ENCODE data around the gene IL17RE.

IL17RE gene

GRCh38 chr3:9912294-9912935 is 9.8 kb downstream of the IL17RE start:
- peaks cover 13% of the 10 kb centered on the region for H3K4me1 ChIP-seq (ENCODE audit: control insufficient read depth, low read depth, low read length)
- no peak overlapping the region for H3K9ac ChIP-seq (ENCODE audit: low read length)
- H3K27ac ChIP-seq (ENCODE audit: low read length), result no peak overlapping the region
- peaks cover 16% of the 10 kb centered on the region for H3K27me3 ChIP-seq (ENCODE audit: control insufficient read depth, insufficient read depth, low read length)
- H3K4me3 ChIP-seq (ENCODE audit: low read length), result no peak overlapping the region
- H3K36me3 ChIP-seq (ENCODE audit: control insufficient read depth, low read depth, low read length), result no peaks in the 10 kb centered on the region
- no peaks in the 10 kb centered on the region for H3K9me3 ChIP-seq (ENCODE audit: control insufficient read depth, low read depth, low read length)

- peaks cover 16% of the 10 kb centered on the region for H3K27me3 ChIP-seq (ENCODE audit: control insufficient read depth, insufficient read depth, low read length)
- H3K27ac ChIP-seq (ENCODE audit: low read length), result no peak overlapping the region
- H3K9ac ChIP-seq (ENCODE audit: low read length), result no peak overlapping the region
- peaks cover 15% of the 10 kb centered on the region for H3K4me1 ChIP-seq (ENCODE audit: control insufficient read depth, low read depth, low read length)
- no peaks in the 10 kb centered on the region for H3K9me3 ChIP-seq (ENCODE audit: control insufficient read depth, low read depth, low read length)
- H3K36me3 ChIP-seq (ENCODE audit: control insufficient read depth, low read depth, low read length), result no peaks in the 10 kb centered on the region
- H3K4me3 ChIP-seq (ENCODE audit: low read length), result no peak overlapping the region
Measured at GRCh38 chr3:9913601-9914000, 11.0 kb downstream of the IL17RE start.

GRCh38 chr3:9914011-9914410 is 11.4 kb downstream of the IL17RE start:
- Histone ChIP-seq H3K27me3 (ENCODE audit: control insufficient read depth, insufficient read depth, low read length) (peaks cover 16% of the 10 kb centered on the region), H3K4me1 (ENCODE audit: control insufficient read depth, low read depth, low read length) (peaks cover 15% of the 10 kb centered on the region), H3K9me3 (ENCODE audit: control insufficient read depth, low read depth, low read length) (no peaks in the 10 kb centered on the region)

GRCh38 chr3:9914559-9915253 is 12.1 kb downstream of the IL17RE start:
- Histone ChIP-seq H3K27me3 (ENCODE audit: control insufficient read depth, insufficient read depth, low read length) (peaks cover 16% of the 10 kb centered on the region), H3K9me3 (ENCODE audit: control insufficient read depth, low read depth, low read length) (no peaks in the 10 kb centered on the region), H3K27ac (ENCODE audit: low read length) (no peak overlapping the region), H3K4me3 (ENCODE audit: low read length) (peak overlapping the region; percentile 65), H3K9ac (ENCODE audit: low read length) (no peak overlapping the region), H3K36me3 (ENCODE audit: control insufficient read depth, low read depth, low read length) (no peaks in the 10 kb centered on the region), H3K4me1 (ENCODE audit: control insufficient read depth, low read depth, low read length) (peaks cover 15% of the 10 kb centered on the region)

More at GRCh38 chr3:9914011-9914410, 11.4 kb downstream of the IL17RE start:
- H3K36me3 ChIP-seq (ENCODE audit: control insufficient read depth, low read depth, low read length), result no peaks in the 10 kb centered on the region
- no peak overlapping the region for H3K27ac ChIP-seq (ENCODE audit: low read length)
- H3K9ac ChIP-seq (ENCODE audit: low read length), result no peak overlapping the region
- no peak overlapping the region for H3K4me3 ChIP-seq (ENCODE audit: low read length)

GRCh38 chr3:9915254-9916141 is 12.8 kb downstream of the IL17RE start:
- Histone ChIP-seq H3K4me3 (ENCODE audit: low read length) (peak overlapping the region; percentile 65), H3K36me3 (ENCODE audit: control insufficient read depth, low read depth, low read length) (no peaks in the 10 kb centered on the region), H3K27me3 (ENCODE audit: control insufficient read depth, insufficient read depth, low read length) (peaks cover 16% of the 10 kb centered on the region), H3K9ac (ENCODE audit: low read length) (peak overlapping the region; percentile 48), H3K27ac (ENCODE audit: low read length) (no peak overlapping the region), H3K9me3 (ENCODE audit: control insufficient read depth, low read depth, low read length) (no peaks in the 10 kb centered on the region), H3K4me1 (ENCODE audit: control insufficient read depth, low read depth, low read length) (peaks cover 15% of the 10 kb centered on the region)

- Histone ChIP-seq H3K27ac (ENCODE audit: low read length) (no peak overlapping the region), H3K4me3 (ENCODE audit: low read length) (peak overlapping the region; percentile 21), H3K9ac (ENCODE audit: low read length) (no peak overlapping the region), H3K9me3 (ENCODE audit: control insufficient read depth, low read depth, low read length) (no peaks in the 10 kb centered on the region), H3K4me1 (ENCODE audit: control insufficient read depth, low read depth, low read length) (peaks cover 15% of the 10 kb centered on the region), H3K27me3 (ENCODE audit: control insufficient read depth, insufficient read depth, low read length) (peaks cover 16% of the 10 kb centered on the region), H3K36me3 (ENCODE audit: control insufficient read depth, low read depth, low read length) (no peaks in the 10 kb centered on the region)
Measured at GRCh38 chr3:9916346-9916733, 13.7 kb downstream of the IL17RE start.

GRCh38 chr3:9916734-9917680 is 14.4 kb downstream of the IL17RE start, which contains the start of gene IL17RC:
TSS of gene IL17RC (plus strand) at chr3:9917098. CDS start at chr3:9917316, 218 bp downstream.
- H3K9me3 ChIP-seq (ENCODE audit: control insufficient read depth, low read depth, low read length), result no peaks in the 10 kb centered on the region
- H3K27ac ChIP-seq (ENCODE audit: low read length), result no peak within 1 kb of the TSS
- H3K36me3 ChIP-seq (ENCODE audit: control insufficient read depth, low read depth, low read length), result no peaks in the 10 kb centered on the region
- peaks cover 16% of the 10 kb centered on the region for H3K27me3 ChIP-seq (ENCODE audit: control insufficient read depth, insufficient read depth, low read length)
- H3K9ac ChIP-seq (ENCODE audit: low read length), result peak within 1 kb of the TSS; percentile 48
- H3K4me1 ChIP-seq (ENCODE audit: control insufficient read depth, low read depth, low read length), result peaks cover 15% of the 10 kb centered on the region
- peak within 1 kb of the TSS; percentile 65 for H3K4me3 ChIP-seq (ENCODE audit: low read length)

GRCh38 chr3:9917820-9918219 is 15.2 kb downstream of the IL17RE start:
- Histone ChIP-seq H3K27ac (ENCODE audit: low read length) (no peak overlapping the region), H3K9me3 (ENCODE audit: control insufficient read depth, low read depth, low read length) (no peaks in the 10 kb centered on the region), H3K9ac (ENCODE audit: low read length) (no peak overlapping the region), H3K36me3 (ENCODE audit: control insufficient read depth, low read depth, low read length) (no peaks in the 10 kb centered on the region), H3K27me3 (ENCODE audit: control insufficient read depth, insufficient read depth, low read length) (peaks cover 16% of the 10 kb centered on the region), H3K4me3 (ENCODE audit: low read length) (no peak overlapping the region), H3K4me1 (ENCODE audit: control insufficient read depth, low read depth, low read length) (peaks cover 15% of the 10 kb centered on the region)

GRCh38 chr3:9918261-9919038 is 15.8 kb downstream of the IL17RE start:
- Histone ChIP-seq H3K27me3 (ENCODE audit: control insufficient read depth, insufficient read depth, low read length) (peaks cover 16% of the 10 kb centered on the region), H3K27ac (ENCODE audit: low read length) (no peak overlapping the region), H3K4me3 (ENCODE audit: low read length) (no peak overlapping the region), H3K36me3 (ENCODE audit: control insufficient read depth, low read depth, low read length) (no peaks in the 10 kb centered on the region), H3K4me1 (ENCODE audit: control insufficient read depth, low read depth, low read length) (peaks cover 15% of the 10 kb centered on the region), H3K9me3 (ENCODE audit: control insufficient read depth, low read depth, low read length) (no peaks in the 10 kb centered on the region), H3K9ac (ENCODE audit: low read length) (no peak overlapping the region)

GRCh38 chr3:9928158-9928557 is 25.5 kb downstream of the IL17RE start:
- H3K36me3 ChIP-seq (ENCODE audit: control insufficient read depth, low read depth, low read length), result no peaks in the 10 kb centered on the region
- no peak overlapping the region for H3K9ac ChIP-seq (ENCODE audit: low read length)
- no peaks in the 10 kb centered on the region for H3K9me3 ChIP-seq (ENCODE audit: control insufficient read depth, low read depth, low read length)
- no peak overlapping the region for H3K27ac ChIP-seq (ENCODE audit: low read length)
- peaks cover 6% of the 10 kb centered on the region for H3K27me3 ChIP-seq (ENCODE audit: control insufficient read depth, insufficient read depth, low read length)
- no peaks in the 10 kb centered on the region for H3K4me1 ChIP-seq (ENCODE audit: control insufficient read depth, low read depth, low read length)
- H3K4me3 ChIP-seq (ENCODE audit: low read length), result no peak overlapping the region

Measured in iPS-18a (cell line).